H4 (cell line): ENCODE data around the gene ACTA1. TPM values are rescaled to one million over a fixed set of nuclear protein-coding genes. Genes with fewer than 3 reads are reported as not detected.
"Not testable (repeated sequence)": the region's sequence is repeated elsewhere in the genome, so short reads cannot be mapped to it uniquely, and the experiment has no call there.

Experiments
- DNase-seq: peaks from one replicate; pipeline ENCODE4 v3.0.0-alpha.2; 2015; ENCODE audit warnings: low spot score
- total RNA-seq: library from RNA; depleted of rRNA; stranded (reverse); fragments of >200 nt; shearing (Covaris generic); gene quantifications from 2 replicates; pipeline ENCODE4 v1.2.3, GENCODE V29; 2014

The ACTA1 gene
- total RNA-seq, 1 experiment from 2014 or later, result not detected

GRCh38 chr1:229440851-229441537 lies 7.1 kb upstream of the ACTA1 start:
- peak; percentile 76 for DNase-seq

- DNase-seq, result no peak
Measured at GRCh38 chr1:229438021-229438420, 4.1 kb upstream of the ACTA1 start.

DNA sequence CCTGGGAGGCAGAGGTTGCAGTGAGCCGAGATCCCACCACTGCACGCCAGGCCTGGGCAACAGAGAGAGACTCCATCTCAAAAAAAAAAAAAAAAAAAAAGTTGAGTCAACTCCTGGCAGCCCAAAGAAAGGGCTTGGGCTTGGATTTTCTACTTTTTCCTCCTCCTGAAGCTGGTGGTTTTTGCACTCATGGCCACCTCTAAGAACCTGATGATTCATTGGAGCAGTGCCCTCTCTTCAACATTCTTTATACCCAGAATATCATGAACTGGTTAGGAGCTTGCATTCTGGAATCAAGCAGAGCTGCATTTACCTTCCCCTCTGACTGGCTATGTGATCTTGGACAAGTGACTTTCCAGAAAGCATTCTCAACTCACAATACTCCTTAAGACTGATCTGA lies 3.5 kb upstream of the ACTA1 start:
- no peak for DNase-seq

DNA sequence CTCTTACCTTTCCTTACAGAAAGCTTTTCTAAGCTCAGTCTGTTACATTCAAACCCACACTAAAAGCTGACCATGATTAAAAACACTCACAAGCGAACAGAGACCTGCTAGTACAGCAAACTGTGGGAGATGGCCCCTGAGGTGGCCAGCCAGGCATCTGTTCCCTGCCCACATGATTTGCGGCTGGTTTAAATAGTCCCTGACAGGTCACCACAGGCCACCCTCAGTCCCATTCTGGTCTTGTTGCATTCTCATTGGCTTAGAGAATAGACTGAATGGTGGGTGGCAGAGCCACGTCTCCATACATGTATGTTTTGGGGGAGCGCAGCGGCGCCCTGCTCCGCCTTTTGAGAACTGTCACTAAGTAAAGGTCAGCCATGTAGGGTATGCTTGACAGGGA lies 2.3 kb upstream of the ACTA1 start:
- no peak for DNase-seq

DNA sequence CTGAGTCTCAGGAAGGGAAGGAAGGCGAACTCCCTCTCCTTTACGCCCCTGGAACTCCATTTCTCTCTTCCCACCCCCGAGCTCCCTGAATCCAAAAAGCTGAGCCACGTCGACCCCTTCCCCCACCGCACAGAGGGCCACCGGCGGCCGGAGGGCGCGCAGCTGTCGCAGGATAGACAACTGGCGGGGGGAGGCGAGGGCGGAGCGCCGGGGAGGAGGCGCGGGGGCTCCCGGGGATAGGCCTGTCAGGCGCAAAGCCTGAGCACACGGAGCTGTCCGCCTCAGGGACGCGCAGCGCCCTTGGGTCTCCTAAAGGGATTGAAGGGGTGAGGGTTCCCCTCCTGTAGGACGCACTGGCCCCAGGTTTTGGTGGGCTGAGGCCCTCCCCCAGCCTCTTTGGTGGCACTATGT lies 752 bp upstream of the ACTA1 start:
- no peak for DNase-seq

GRCh38 chr1:229433364-229434004 lies 410 bp downstream of the ACTA1 start:
- no peak for DNase-seq

- no peak for DNase-seq
Measured at GRCh38 chr1:229432905-229433304, 989 bp downstream of the ACTA1 start.

DNA sequence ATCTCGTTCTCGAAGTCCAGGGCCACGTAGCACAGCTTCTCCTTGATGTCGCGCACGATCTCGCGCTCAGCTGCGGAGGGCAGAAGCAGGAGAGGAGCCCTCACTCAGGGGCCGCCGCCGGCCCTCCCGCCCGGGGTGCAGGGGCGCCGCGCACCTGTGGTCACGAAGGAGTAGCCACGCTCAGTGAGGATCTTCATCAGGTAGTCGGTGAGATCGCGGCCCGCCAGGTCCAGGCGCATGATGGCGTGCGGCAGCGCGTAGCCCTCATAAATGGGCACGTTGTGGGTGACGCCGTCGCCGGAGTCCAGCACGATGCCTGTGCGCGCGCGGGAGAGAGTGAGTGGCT lies 1.8 kb downstream of the ACTA1 start:
- DNase-seq, result no peak

GRCh38 chr1:229431284-229432115 lies 2.4 kb downstream of the ACTA1 start:
- no peak for DNase-seq

- no peak for DNase-seq
Measured at GRCh38 chr1:229430761-229431283, 3.1 kb downstream of the ACTA1 start.

DNA sequence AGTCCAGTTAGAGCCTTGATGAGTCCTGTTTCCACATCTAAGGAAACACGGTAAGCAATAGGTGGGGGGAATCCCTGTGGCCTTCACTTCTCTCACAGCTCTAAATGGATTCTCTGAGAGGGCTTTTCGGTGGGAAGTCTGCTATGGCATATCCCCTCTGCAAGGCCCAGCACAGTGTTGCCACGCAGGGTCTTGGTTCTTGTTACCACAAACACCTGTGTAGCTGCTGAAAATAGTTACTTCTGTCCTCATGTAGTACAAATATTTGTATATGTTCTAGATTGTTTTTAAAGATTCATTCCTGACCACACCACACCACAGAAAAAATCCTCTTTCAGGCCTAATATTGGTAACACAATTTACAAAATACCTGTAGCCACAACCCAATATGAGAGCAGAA lies 5.6 kb downstream of the ACTA1 start:
- DNase-seq, result no peak

GRCh38 chr1:229427572-229427971 lies 6.3 kb downstream of the ACTA1 start:
- DNase-seq, result no peak

DNA sequence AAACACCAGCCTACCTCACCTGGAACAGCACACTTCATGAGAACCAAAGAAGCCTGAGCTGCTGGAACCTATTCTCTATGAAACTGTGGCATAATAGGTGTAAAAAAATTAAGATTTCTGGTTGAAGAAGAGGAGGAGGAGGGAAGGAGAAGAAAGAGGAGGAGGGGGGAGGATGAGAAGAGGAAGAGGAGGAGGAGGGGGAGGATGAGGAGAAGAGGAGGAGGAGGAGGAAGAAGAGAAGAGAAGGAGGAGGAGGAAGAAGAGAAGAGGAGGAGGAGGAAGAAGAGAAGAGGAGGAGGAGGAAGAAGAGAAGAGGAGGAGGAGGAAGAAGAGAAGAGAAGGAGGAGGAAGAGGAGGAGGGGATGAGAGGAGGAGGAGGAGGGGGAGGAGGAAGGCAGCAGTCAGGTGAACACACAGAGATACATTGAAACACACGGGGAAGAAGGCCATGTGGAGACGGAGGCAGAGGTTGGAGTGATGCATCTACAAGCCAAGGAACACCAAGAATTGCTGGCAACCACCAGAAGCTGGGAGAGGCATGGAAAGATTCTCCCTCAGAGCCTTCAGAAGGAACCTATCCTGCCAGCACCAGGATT lies 8.2 kb downstream of the ACTA1 start:
- no peak for DNase-seq

DNA sequence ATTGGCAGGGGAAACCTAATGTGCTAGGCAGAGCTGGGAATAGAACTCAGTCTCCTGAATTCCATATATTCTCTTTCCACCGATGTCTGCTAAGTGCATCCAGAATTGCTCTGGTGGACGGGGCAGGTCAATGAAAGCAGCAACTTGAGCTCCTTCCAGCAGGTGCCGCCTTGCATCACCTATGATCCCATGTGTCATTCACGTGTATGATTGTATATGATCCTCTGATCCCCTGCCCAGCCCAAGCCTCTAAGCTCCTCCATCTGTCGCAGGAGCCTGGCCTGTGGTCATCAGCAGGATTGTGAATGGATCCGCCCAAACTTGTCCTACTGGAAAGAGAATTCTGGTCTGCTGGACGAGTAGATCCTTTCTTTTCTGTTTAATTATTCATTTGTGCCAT lies 13.1 kb downstream of the ACTA1 start:
- no peak for DNase-seq

DNA sequence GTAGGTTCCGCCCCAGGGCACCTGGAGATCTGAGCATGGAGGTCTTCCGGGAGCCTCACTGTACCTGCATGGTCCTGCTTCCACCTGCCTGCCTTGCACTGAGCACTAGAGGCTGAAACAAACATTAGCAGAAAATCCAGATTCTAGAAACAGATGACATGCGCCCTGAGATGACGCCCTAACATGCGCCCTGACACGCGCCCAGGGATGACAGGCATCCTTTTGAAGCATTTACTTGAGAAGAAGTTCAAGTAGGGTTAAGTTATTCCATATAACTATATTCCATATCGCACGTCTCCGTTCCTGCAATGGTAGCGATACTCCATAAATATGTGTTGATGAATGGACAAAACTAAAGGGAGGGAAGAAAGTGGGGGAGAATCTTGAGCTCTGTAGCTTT lies 13.7 kb downstream of the ACTA1 start:
- DNase-seq, result no peak

DNA sequence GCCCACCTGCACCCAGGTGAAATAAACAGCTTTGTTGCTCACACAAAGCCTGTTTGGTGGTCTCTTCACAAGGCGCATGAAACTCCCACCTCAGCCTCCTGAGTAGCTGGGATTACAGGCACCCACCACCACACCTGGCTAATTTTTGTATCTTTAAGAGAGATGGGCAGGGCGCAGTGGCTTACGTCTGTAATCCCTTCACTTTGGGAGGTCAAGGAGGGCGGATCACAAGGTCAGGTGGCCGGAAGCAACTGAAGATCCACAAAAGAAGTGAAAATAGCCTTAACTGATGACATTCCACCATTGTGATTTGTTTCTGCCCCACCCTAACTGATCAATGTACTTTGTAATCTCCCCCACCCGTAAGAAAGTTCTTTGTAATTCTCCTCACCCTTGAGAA lies 15.3 kb downstream of the ACTA1 start:
- DNase-seq, result not testable (repeated sequence)

DNA sequence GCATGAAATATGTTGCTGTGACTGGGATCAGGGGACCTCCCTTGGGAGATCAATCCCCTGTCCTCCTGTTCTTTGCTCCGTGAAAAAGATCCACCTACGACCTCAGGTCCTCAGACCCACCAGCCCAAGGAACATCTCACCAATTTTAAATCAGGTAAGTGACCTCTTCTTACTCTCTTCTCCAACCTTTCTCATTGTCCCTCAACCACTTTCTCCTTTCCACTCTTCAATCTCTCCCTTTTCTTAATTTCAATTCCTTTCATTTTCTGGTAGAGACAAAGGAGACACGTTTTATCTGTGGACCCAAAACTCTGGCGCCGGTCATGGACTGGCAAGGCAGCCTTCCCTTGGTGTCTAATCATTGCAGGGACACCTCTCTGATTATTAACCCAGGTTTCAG lies 21.1 kb downstream of the ACTA1 start:
- not testable (repeated sequence) for DNase-seq

DNA sequence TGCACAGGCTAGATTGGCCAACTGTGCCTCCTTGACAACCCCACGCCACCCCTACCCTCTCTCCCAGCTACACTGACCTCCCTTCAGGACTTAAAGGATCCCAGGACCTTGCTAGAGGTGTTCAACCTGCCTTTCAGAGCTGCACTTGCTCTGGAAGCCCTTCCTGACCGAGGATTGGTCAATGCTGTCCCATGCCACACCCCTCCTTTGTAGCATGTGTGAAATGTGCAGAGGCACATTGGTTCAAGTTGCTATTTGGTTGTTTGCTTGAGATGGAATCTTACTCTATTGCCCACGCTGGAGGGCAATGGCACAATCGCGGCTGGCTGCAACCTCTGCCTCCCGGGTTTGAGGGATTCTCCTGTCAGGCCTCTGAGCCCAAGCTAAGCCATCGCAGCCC lies 21.8 kb downstream of the ACTA1 start:
- DNase-seq, result no peak

GRCh38 chr1:229411434-229412055 lies 22.3 kb downstream of the ACTA1 start:
- DNase-seq, result no peak

- DNase-seq, result peak; percentile 73
Measured at GRCh38 chr1:229410692-229411433, 23.0 kb downstream of the ACTA1 start.

GRCh38 chr1:229410370-229410691 lies 23.6 kb downstream of the ACTA1 start:
- DNase-seq, result no peak
